SK-N-SH treated with all-trans-retinoic acid at 6 μM for 48 hours (cell line): Measurements from ENCODE around the gene WDR20.

Source experiments
- BACH2 ChIP-seq: fragments of 250-450 bp; sonication (Bioruptor Pico); IDR thresholded peaks from 2 replicates; pipeline ENCODE4 v1.9.0; 2021; ENCODE audit warnings: mild to moderate bottlenecking, borderline replicate concordance
- CREB5 ChIP-seq: fragments of 250-450 bp; sonication (Bioruptor Pico); IDR thresholded peaks from 2 replicates; pipeline ENCODE4 v1.5.1; 2020; ENCODE audit warnings: low read depth, mild to moderate bottlenecking, moderate library complexity
- CSRNP3 ChIP-seq: fragments of 250-450 bp; sonication (Bioruptor Pico); IDR thresholded peaks from 2 replicates; pipeline ENCODE4 v1.5.1; 2021; ENCODE audit warnings: mild to moderate bottlenecking, moderate library complexity
- ESRRG ChIP-seq: fragments of 250-450 bp; sonication (Bioruptor Pico); IDR thresholded peaks from 2 replicates; pipeline ENCODE4 v1.6.1; 2021; ENCODE audit warnings: mild to moderate bottlenecking
- ISL1 ChIP-seq: fragments of 250-450 bp; sonication (Bioruptor Pico); IDR thresholded peaks from 2 replicates; pipeline ENCODE4 v2.1.2; 2022; ENCODE audit warnings: mild to moderate bottlenecking, moderate library complexity
- PATZ1 ChIP-seq: fragments of 250-450 bp; sonication (Bioruptor Pico); IDR thresholded peaks from 2 replicates; pipeline ENCODE4 v1.8.0; 2020; ENCODE audit warnings: mild to moderate bottlenecking, moderate library complexity, borderline replicate concordance
- PPARA ChIP-seq: fragments of 250-450 bp; sonication (Bioruptor Pico); IDR thresholded peaks from 2 replicates; pipeline ENCODE4 v1.5.0; 2020; ENCODE audit warnings: mild to moderate bottlenecking, borderline replicate concordance
- ZC3H10 ChIP-seq: fragments of 250-450 bp; sonication (Bioruptor Pico); IDR thresholded peaks from 2 replicates; pipeline ENCODE4 v1.5.1; 2021; ENCODE audit warnings: mild to moderate bottlenecking, moderate library complexity
- ZFP30 ChIP-seq: fragments of 450-650 bp; formaldehyde crosslinking; IDR thresholded peaks from 2 replicates; pipeline ENCODE4 v1.5.0; 2022; ENCODE audit warnings: mild to moderate bottlenecking, moderate library complexity
- ZNF565 ChIP-seq: fragments of 450-650 bp; formaldehyde crosslinking; conservative IDR thresholded peaks from 2 replicates; pipeline ENCODE4 v1.5.0; 2020; ENCODE audit warnings: low read depth, mild to moderate bottlenecking, moderate library complexity
- ZNF70 ChIP-seq: fragments of 450-650 bp; formaldehyde crosslinking; IDR thresholded peaks from 2 replicates; pipeline ENCODE4 v1.5.0; 2020; ENCODE audit warnings: mild to moderate bottlenecking, moderate library complexity
- ZNF8 ChIP-seq: fragments of 450-650 bp; formaldehyde crosslinking; IDR thresholded peaks from 2 replicates; pipeline ENCODE4 v1.5.0; 2020; ENCODE audit warnings: mild to moderate bottlenecking, moderate library complexity

GRCh38 chr14:102206918-102207317 lies 67.2 kb downstream of the WDR20 start:
- TF ChIP-seq PPARA (CRISPR knock-in tag) (no peak), ISL1 (CRISPR knock-in tag) (no peak), PATZ1 (CRISPR knock-in tag) (no peak), ZFP30 (CRISPR knock-in tag) (no peak), ZNF565 (CRISPR knock-in tag) (no peak), ZC3H10 (no peak), ESRRG (CRISPR knock-in tag) (no peak), CSRNP3 (CRISPR knock-in tag) (no peak), ZNF70 (no peak), CREB5 (CRISPR knock-in tag) (no peak), BACH2 (CRISPR knock-in tag) (no peak), ZNF8 (CRISPR knock-in tag) (no peak)
